Left colon (tissue), 2 donors: Measurements from ENCODE around the gene C12orf57. TPM values are rescaled to one million over a fixed set of nuclear protein-coding genes. Genes with fewer than 3 reads are reported as not detected.

Experiments used
- ATAC-seq: fragments of 200-7000 bp; cut with Tn5 transposase; one replicate; pipeline ENCODE4 v1.9.1; 2020; ENCODE audit warnings: mild to moderate bottlenecking, moderate library complexity
- DNase-seq, 2 donors: peaks; one replicate each; pipeline ENCODE4 v3.0.0-alpha.2; 2020
- intact Hi-C, 2 donors: fragments of 100-400 bp; cut with DNase I in 1 of 2; cut with micrococcal nuclease in 1 of 2; formaldehyde crosslinking; loops; one replicate each; pipeline versions ENCODE4 v1.11.2 to v1.14.0; 2022; cut with DNase I, micrococcal nuclease
- total RNA-seq, 2 donors: library from RNA; stranded (reverse); fragmentation: NEBNext Ultra II Directional; extraction: Animal tissue kit (Norgen Biotek cat#: 25700); gene quantifications; one replicate each; pipeline ENCODE4 v1.2.1, GENCODE V29; 2021
- donor health status: DM: no; HTN: no; CAD: no.
- donor health status: DM: yes; HTN: yes; CAD: no.

C12orf57 gene
- total RNA-seq, 2 donors from 2014 or later, result 151 to 168 TPM

DNA sequence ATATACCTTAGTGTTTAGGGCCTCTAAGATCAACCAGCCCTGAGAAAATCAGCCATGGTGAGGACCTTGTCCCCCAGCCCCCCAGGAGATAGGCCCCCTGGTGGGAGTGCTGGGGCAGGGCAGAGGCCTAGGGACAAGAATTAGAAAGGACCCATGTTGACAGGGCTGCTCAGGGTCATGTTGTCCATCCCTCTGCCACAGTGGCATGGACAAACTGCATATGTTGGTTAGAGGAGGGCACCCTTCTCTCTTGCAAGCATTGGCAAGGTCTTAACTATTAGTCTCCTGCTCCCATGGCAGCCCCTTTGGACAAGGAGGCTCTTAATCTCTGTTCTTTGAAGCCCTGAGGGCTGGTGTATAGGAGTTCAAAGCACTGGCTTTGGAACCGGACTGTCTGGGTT lies 6.6 kb downstream of the C12orf57 start:
- intact Hi-C loops, result loop anchor here in 1 of 2 donors (10.0 kb wide), 1 partner anchor 154 kb away; the partner anchor contains the start of gene C1RL
- DNase-seq (no peak), ATAC-seq (no peak)

DNA sequence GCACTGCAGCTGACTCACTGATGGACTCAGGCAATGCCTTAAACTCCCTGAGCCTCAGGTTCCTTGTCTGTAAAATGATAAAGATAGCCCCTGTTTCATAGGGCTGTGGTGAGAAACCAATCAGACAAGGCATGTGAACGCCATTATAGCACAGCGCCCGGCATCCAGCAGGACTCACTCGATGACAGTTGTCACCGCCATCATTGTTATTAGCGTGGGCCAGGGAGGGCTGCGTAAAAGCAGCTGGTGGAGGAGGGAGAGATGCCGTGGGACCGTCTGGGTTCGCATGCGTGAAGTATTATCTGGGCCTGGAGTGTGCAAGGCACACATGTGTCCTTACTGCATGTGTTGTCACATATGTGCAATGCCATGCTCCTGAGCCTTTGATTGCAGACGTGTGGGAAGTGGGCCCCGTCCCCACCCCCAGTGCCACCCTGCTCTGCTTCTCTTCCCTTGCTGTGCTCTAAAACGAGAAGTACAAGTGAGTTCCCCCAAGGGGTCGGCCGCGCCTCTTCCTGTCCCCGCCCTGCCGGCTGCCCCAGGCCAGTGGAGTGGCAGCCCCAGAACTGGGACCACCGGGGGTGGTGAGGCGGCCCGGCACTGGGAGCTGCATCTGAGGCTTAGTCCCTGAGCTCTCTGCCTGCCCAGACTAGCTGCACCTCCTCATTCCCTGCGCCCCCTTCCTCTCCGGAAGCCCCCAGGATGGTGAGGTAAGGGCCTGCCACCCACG lies 7.2 kb downstream of the C12orf57 start, which contains the start of gene PTPN6:
PTPN6 (plus strand) TSS at position 546 of the 730 bp plus-strand sequence; CDS start at position 703, 157 bp downstream.
- no peak for ATAC-seq
- intact Hi-C loops, result loop anchor here in 1 of 2 donors (10.0 kb wide), 1 partner anchor 154 kb away; the partner anchor contains the start of gene C1RL
- DNase-seq, result peak; percentile 68 to 73

DNA sequence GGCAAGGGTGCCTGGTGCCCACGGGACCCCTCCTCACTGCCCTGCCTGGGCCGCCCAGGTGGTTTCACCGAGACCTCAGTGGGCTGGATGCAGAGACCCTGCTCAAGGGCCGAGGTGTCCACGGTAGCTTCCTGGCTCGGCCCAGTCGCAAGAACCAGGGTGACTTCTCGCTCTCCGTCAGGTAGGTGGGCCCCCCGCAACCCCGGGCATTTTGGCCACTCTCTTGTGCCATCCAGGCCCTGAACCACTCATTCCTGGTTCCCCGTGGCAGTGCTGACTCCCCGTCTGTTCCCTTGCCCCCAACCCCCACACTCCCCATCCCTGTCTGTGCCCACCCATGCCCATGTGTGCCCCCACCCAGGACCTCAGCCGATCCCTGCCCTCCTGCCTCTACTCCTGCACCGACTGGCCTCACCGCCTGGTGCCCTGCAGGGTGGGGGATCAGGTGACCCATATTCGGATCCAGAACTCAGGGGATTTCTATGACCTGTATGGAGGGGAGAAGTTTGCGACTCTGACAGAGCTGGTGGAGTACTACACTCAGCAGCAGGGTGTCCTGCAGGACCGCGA lies 7.8 kb downstream of the C12orf57 start:
- intact Hi-C loops, result loop anchor here in 1 of 2 donors (10.0 kb wide), 1 partner anchor 153 kb away; the partner anchor contains the start of gene C1RL
- ATAC-seq (no peak), DNase-seq (peak in 1 of 2 donors; percentile 23)

DNA sequence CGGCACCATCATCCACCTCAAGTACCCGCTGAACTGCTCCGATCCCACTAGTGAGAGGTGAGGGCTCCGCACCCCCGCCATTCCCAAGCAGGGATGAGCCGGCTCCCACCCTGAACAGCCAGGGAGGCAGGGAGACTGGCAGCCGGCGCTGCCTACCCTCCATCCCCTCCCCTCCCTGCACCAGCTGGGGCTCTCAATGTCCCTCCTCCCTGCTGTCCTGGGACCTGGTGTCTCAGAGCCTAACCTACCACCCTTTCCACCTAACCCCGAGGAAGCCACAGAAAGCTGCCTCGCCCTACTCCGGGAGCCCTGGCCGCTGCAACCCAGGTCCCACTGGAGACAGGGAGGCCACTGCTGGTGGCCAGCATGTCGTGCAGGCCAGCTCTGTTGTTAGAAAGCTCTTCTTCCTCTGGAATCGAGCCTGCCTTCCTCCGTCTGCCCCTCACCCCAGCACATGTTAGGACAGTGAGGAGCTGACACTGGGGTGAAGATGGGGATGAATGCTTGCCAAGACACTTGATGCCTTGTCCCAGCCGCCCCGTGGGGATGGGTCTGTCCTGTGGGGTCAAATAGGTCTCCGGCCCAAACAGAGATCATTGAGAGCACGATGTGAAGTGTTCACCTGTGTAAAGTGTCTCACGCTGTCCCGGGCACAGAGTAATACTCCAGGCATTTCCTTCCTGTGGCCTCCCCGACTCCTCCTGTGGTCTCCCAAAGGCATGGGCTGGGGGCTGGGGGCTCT lies 8.5 kb downstream of the C12orf57 start:
- DNase-seq, result peak in 1 of 2 donors; percentile 14
- ATAC-seq, result no peak
- intact Hi-C loops, result loop anchor here in 1 of 2 donors (10.0 kb wide), 1 partner anchor 153 kb away; the partner anchor contains the start of gene C1RL

DNA sequence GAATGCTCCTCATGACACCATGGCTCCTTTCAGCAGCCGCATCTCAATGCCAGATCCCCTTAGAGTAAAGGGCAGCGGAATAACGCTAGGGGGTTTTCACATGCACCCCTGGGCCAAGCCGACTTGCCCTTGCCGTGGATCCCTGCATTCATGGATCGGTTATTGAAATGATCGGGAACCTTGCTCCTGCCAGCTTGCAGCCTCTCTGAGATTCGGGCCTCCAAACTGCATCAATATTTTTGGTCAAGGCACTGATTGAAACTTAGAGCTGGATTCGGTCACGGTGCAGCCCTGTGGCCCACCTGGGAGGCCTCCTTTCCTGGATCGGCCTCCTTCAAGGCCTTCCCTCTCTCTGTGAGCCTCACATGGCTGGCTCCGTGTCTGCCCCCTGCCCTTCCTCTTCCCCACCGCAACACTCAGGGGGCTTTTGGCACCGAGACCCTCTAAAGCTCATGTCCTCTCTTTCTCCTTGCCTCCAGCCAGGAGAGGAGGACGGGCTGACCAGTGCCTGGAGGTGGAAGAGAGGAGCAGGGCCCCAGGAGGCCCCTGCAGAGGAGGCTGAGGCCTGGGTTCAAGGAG lies 9.1 kb downstream of the C12orf57 start:
- DNase-seq (no peak), ATAC-seq (no peak)
- intact Hi-C loops, result loop anchor here in 1 of 2 donors (10.0 kb wide), 1 partner anchor 152 kb away; the partner anchor contains the start of gene C1RL

DNA sequence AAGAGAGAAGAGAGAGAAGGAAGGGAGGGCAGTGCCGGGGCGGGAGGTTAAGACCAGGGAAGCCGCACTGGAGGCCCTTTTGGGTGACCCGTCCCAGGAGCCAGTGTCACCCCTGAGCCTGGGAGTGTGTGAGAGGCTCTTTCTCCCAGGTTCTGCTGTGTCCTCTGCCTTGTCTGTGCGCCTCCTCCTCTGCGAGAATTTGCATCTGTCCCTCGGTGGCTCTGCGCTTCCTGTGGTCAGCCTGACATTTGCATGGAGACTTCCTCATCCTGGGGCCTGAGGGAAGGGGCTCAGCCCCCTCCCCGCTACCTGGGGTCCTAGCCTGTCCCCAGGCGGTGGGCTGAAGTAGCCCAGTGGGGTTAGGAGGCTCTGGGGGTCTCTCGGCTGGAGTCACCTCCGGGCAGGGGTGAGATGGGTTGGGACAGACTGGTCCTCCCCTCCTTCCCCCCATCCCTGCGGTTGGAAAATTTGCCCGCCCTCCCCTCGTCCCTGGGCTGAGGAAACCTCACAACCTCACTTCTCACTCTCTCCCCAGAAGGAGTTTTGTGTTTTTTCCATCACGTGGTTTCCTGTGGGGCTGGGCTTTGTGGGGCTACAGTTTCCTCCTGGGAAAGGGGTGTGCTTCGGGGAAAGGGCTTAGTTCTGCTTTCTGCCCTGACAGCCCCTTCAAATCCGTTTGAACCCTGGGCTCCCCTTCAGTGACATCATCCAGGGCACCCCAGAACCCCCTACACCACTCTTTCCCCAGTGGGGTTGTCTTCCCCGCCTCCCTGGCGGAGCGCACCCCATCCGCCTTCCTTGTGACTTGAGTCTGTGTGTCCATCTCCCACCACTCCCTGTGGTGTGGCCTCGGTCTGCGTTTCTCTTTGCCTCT lies 9.9 kb downstream of the C12orf57 start:
- peak; percentile 31 for ATAC-seq
- peak; percentile 63 to 76 for DNase-seq
- intact Hi-C loops, result loop anchor here in 1 of 2 donors (10.0 kb wide), 1 partner anchor 151 kb away; the partner anchor contains the start of gene C1RL

DNA sequence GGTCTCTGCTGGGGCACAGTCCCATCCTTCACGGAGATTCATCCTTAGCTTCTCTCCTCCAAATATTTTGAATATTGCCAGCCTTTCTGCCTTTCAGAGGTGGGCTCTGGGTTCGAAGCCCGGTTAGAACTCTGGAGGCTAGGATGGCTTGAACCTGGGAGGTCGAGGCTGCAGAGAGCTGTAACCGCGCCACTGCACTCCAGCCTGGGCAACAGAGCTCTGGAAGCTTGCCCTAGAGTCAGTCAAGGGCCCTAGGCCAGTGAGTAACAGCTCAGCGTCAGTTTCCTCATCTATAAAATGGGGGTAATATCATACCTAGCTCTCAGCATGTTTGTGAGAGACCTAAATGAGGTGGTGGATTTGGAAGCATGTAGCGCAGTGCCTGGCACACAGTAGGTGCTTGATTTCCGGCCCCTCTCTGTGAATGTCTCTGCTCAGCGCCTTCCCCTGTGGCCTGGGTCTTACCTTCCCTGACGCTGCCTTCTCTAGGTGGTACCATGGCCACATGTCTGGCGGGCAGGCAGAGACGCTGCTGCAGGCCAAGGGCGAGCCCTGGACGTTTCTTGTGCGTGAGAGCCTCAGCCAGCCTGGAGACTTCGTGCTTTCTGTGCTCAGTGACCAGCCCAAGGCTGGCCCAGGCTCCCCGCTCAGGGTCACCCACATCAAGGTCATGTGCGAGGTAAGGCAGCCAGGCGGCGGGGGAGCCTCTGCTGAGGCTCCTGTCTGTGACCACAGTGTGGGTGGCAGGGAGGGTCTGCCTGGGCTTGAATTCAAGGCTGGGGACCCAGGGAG lies 10.7 kb downstream of the C12orf57 start:
- intact Hi-C loops, result loop anchor here in 1 of 2 donors (10.0 kb wide), 1 partner anchor 150 kb away; the partner anchor contains the start of gene C1RL
- DNase-seq (peak in 1 of 2 donors; percentile 8), ATAC-seq (no peak)

DNA sequence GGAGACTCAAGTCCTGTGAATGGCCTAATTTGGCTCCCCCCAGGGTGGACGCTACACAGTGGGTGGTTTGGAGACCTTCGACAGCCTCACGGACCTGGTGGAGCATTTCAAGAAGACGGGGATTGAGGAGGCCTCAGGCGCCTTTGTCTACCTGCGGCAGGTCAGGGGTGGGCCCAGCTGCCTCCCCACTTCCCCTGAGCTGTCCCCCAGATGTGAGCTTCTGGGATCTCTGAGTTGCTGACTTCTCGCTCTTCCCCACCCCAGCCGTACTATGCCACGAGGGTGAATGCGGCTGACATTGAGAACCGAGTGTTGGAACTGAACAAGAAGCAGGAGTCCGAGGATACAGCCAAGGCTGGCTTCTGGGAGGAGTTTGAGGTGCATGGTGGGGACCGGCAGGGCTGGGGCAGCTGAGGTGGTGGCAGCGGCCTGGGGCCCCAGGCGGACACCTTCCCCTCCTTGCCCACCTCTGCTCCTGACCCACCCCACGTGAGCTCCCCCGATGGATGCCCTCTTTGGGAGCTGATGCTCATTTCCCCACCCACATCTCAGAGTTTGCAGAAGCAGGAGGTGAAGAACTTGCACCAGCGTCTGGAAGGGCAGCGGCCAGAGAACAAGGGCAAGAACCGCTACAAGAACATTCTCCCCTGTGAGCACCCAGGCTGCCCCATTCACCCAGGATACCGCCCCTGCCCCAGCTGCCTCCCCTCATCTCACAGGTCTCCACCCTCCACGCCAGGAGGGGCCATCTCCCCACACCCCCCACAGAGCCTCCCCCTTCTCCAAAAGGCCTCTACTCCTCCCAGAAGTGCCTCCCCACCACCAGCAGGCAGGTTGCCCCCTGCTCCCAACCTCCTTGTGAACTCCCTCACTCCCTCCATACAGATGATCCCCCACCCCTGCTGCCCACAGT lies 11.5 kb downstream of the C12orf57 start:
- ATAC-seq (no peak), DNase-seq (peak in 1 of 2 donors; percentile 9)
- intact Hi-C loops, result loop anchor here in 1 of 2 donors (10.0 kb wide), 1 partner anchor 149 kb away; the partner anchor contains the start of gene C1RL

DNA sequence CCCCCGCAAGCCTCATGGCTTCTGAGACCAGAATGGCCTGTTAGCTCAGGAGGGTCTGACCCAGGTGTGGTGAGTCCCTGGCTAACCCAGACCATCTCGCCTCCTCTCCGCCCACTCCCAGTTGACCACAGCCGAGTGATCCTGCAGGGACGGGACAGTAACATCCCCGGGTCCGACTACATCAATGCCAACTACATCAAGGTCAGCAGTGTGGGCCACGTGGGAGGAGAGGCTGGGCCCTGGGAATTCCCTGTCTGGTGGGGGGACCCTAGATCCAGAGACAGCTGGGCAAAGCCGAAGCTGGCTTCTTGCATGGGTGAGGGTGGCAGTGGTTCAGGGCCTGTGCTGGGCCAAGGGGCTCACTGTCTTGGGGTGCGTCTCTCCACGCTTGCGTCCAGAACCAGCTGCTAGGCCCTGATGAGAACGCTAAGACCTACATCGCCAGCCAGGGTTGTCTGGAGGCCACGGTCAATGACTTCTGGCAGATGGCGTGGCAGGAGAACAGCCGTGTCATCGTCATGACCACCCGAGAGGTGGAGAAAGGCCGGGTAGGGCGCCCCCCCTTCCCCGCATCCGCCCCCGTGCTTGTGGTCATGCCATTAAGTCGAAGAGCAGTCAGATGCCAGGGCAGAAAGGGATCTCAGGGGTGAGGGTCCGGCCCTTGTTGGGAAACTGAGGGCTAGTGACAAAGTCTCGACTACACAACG lies 12.4 kb downstream of the C12orf57 start:
- ATAC-seq (no peak), DNase-seq (no peak)
- intact Hi-C loops, result loop anchor here in 1 of 2 donors (10.0 kb wide), 1 partner anchor 149 kb away; the partner anchor contains the start of gene C1RL

DNA sequence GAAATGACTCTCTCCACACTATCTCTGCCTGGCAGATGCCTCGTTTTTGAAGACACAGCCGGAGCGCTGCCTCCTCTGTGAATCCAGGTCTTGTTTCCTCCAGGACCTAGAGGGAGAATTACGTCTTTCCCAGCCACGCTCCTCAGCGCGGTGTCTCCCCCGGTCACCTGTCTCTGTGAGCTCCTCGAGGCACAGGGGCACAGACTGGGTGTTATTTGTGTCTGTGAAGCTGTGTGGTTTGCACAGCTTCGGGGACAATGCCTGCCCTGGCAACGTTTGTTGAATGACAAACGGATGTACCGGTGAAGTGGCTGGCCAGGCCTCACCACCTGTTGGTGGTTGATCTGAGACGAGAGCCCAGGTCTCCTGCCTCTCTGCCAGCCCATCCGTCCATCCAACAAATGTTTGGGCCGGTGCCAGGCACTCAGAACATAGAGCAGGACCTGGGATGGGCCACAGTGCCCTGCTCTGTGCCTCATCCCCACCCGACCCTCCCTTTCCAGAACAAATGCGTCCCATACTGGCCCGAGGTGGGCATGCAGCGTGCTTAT lies 13.4 kb downstream of the C12orf57 start:
- intact Hi-C loops, result loop anchor here in 1 of 2 donors (10.0 kb wide), 1 partner anchor 148 kb away; the partner anchor contains the start of gene C1RL
- ATAC-seq, result no peak
- peak in 1 of 2 donors; percentile 25 for DNase-seq

DNA sequence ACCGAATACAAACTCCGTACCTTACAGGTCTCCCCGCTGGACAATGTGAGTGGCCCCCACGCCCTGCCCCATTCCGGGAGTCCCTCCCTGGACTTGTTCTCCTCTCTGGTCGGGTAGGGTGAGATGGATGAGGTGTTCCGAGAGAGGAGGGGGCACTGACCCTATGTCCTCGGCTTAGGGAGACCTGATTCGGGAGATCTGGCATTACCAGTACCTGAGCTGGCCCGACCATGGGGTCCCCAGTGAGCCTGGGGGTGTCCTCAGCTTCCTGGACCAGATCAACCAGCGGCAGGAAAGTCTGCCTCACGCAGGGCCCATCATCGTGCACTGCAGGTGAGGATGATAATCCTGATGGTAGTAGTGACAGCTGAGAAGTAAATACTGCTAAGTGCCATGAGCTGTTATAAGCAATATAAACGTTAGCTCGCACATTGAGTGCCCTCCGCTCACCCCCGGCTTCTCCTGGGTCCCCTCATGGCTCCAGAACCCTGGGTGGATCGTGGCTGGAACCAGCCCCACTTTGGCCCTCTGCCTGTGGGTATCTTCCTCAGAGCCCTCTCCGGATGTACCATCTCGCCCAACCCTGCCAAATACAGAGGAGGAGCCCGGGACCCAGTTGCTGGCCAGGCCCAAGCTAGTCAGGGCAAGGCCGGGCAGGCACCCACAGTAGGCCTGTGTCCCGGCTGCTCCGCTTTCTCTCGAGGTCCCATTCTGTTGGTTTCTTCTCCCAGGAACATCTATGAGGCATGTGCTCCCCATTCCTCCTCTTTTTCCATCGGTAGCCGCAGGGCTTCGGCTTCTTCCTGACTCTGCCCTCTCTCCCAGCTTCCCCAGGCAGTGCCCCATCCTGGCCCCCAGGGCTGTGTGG lies 14.2 kb downstream of the C12orf57 start:
- DNase-seq (peak in 1 of 2 donors; percentile 13), ATAC-seq (no peak)
- intact Hi-C loops, result loop anchor here in 1 of 2 donors (10.0 kb wide), 1 partner anchor 147 kb away; the partner anchor contains the start of gene C1RL

DNA sequence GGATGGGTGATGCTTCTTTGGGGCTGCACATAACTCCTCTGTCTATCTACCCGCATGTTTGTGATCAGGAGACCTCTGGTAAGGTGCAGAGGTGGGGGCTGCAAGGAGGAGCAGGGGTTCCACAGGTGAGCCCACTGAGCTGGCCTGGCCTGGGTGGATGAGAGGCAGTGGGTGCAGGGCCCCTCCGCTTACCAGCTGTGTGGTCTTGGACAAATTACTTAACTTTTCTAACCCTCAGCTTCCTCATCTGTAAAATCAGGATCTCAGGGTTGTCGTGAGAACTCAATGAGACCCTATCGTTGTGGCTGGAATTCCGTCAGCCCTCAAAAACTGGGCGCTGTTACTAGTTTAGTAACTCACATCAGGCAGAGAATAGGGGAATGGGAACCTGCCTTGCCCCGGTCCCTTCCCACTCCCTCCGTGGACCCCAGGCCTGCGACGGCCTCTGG lies 14.8 kb downstream of the C12orf57 start:
- intact Hi-C loops, result loop anchor here in 1 of 2 donors (10.0 kb wide), 1 partner anchor 146 kb away; the partner anchor contains the start of gene C1RL
- DNase-seq, result no peak
- ATAC-seq, result no peak

DNA sequence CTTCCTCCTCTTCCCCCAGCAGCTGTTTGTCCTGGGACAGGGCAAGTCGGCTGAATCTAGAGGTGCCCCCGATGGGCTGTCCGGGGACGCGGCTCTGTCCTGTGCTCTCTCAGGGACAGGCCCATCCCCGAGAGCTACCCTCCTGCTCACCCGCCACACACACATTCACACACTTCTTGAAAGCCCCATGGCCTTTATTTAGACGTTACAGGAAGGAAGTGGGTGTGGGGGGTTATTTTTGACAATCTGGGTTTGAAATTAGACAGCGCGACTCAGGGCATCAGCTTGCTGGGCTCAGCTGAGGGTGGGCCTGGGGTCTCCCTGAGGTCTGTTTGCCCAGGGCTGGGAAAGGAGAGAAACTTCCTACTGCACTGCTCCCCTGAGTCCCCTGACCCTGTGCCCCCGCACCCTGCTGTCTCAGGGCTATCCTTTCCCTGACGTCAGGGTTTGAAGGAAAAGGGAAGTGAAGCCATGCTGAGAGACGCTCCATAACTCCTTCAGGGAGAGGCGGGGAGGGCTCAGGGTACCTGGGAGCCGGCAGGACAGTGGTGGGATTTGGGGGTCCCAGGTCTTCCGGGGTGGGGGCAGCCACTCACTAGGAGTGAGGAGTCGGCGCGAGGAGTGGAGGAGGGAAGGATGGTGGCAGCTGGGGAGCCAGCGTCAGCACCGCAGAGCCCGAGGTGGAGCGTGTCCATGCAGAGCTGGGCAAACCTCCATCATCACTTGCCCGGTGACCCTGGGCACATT lies 15.4 kb downstream of the C12orf57 start:
- ATAC-seq, result no peak
- intact Hi-C loops, result loop anchor here in 1 of 2 donors (10.0 kb wide), 1 partner anchor 146 kb away; the partner anchor contains the start of gene C1RL
- peak; percentile 48 to 51 for DNase-seq
